ENCODE results near the gene PDZK1IP1. TPM values are rescaled to one million over a fixed set of nuclear protein-coding genes. Genes with fewer than 3 reads are reported as not detected.
"Not testable (repeated sequence)": the region's sequence is repeated elsewhere in the genome, so short reads cannot be mapped to it uniquely, and the experiment has no call there.

PDZK1IP1 gene
- total RNA-seq, 1 donor from 2014 or later: not detected

DNA sequence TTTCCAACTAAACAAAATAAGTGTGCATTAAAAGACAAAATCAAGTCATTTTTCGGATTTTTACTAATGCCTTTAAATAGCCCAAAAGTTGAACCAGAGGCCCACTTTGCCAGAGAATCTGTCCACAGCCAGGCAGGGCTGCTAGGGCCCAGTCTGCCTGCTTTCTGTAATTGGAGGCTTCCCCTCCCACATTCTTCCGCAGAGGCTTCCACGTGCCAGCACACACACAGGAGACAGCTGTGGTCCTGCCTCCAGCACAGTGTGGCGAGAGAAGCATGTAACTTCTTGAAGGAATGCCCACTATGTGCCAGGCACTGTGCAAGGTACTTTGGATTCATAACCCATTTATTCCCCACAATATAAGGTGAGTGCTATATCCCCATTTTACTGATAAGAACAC is 11.3 kb upstream of the PDZK1IP1 start:
- intact Hi-C loops (cut with micrococcal nuclease): no loop called here

DNA sequence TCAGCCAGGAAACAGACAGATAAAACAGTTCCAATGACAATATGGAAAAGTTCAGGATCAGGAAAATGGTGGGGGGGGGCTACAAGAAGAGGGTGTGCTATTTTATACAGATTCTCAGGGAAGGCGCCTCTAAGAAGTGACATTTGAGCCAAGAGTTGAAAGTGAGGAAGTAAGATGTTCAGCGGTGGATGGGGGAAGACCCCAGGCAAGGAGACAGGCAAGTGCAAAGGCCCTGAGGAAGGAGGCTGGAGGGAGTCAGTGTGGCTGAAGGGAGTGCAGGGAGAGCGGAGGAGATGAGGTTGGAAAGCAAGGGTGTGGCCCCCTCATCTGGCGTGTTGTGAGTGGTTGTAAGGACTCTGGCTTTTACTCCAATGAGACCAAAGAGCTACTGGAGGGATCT is 8.4 kb upstream of the PDZK1IP1 start:
- intact Hi-C loops (cut with micrococcal nuclease): no loop called here

DNA sequence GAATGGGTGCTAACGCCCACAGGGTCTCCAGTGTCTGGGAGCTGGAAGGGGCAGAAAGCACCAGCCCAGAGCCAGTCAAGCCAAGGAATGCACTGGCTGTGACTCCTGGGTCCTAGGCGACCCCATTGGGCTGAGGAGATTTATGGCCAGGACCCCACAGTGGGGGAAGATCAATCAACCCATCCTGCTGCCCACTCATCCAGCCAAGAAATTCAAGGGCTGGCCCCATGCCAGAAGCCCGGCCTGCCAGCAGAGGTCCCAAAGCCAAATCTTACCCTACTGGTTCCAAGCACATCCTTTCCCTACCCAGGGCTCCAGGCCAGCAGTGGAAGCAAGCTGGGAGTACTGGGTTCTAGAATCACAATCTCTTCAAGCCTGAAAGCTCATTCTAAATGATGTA is 6.8 kb upstream of the PDZK1IP1 start:
- intact Hi-C loops (cut with micrococcal nuclease): no loop called here

DNA sequence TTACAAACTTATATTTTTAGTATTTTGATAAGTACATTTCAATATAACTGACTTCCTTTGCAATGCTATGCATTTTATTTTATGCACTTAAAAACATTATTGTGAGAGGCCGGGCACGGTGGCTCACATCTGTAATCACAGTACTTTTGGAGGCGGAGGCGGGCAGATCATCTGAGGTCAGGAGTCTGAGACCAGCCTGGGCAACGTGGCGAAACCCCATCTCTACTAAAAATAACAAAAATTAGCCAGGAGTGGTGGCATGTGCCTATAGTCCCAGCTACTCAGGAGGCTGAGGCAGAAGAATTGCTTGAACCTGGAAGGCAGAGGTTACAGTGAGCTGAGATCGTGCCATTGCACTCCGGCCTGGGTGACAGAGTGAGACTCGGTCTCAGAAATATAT is 6.1 kb upstream of the PDZK1IP1 start:
- intact Hi-C loops (cut with micrococcal nuclease): not testable (repeated sequence)

DNA sequence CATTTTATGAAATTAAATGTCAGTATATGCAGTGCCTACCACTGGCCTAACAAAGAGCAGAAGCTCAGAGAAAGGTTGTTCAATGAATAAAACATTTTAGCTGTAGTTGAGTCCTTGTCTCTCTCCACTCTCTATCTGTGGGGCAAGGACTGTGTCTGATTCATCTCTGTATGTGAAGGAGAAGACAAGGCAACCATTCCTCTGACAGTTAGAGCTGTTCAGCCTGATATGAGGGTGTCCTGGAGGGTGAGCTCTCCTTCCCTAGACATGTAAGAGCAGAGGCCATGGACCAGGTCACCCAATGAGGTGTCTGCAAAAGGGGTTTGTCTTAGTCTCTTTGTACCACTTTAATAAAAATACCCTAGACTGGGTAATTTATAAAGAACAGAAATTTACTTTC is 4.5 kb upstream of the PDZK1IP1 start:
- intact Hi-C loops (cut with micrococcal nuclease): loop anchor here (5.0 kb wide), 2 partner anchors 33 to 238 kb away; no protein-coding TSS in a partner anchor

DNA sequence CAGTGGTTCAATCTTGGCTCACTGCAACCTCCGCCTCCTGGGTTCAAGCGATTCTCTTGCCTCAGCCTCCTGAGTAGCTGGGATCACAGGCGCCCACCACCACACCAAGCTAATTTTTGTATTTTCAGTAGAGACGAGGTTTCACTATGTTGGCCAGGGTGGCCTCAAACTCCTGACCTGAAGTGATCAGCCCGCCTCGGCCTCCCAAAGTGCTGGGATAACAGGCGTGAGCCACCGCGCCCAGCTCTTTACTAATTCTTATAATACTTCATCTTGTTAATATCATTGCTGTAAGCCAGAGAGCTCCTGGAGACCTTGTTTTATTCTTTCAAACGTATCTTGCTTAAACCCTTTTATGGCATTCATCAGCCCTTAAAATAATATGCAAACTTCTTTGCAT is 3.7 kb upstream of the PDZK1IP1 start:
- intact Hi-C loops (cut with micrococcal nuclease): loop anchor here (1.0 to 5.0 kb wide), 3 partner anchors 34 to 239 kb away; no protein-coding TSS in a partner anchor

DNA sequence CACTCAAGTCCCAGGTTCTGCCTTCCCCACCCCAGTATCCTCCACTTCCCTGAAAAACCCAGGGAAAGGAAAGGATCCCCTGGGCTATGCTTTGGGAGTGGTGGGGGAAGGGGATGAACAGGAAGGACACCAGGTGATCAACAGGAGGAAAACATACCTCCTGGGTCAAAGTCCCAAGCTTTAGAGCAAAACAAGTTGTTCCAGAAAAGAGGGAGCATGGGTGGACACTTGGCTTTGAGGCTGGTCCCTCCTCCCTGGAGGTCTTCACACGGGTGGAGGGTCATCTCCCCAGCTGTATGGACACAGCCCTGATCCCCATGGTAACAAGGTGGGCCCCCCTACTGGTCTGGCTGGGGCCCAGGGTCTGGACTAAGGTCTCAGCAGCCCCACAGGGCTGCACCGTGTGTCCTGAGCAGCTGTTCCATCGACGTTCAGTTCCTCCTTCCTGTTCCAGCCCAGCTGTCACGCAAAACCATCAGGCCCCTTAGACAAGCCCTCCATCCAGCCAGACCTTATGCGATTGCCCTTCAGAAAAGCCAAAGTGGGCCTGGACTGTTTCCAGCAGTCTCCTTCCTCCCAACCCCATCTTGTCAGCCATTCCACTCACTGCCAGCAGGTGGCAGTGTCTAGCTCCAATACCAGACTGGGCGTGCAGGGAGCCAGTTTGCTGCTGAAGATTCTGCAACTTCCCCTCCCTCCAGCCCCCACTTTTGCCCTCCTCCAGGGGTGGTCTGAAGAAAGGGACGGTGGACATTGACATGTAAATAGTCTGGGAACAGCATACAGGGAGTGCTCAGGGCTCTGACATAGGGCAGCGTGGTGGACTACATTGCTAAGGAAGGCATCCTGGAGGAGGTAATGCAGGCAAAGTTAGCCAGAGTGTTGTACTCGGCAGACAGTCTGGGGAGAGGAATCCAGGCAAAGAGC is 2.9 kb upstream of the PDZK1IP1 start:
- intact Hi-C loops (cut with micrococcal nuclease): loop anchor here (1.0 to 5.0 kb wide), 3 partner anchors 35 to 240 kb away; no protein-coding TSS in a partner anchor

DNA sequence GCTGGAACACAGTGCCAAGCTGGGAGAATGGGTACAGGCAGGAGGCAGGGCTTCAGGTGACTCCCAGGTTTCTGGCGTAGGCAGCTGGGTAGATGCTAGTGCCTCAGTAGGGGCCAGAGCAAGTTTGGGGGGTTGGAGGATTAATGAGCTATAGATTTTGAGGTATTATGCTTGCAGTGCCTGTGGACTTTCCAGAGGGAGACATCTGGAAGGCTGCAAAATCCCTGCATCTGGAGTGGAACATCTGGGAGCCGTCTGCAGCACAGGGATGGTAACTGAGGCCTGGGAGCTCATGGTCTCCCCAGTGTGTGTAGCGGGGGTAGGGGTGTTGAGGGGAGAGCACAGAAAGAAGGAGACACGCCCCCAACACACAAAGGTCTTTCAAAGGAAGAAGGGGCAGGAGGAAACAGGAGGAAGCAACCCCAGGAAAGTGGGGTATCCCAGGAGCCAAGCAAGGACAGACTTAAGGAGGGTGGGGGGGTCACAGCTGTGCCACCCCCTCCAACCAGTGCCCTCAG is 2.2 kb upstream of the PDZK1IP1 start:
- intact Hi-C loops (cut with micrococcal nuclease): loop anchor here (5.0 kb wide), 2 partner anchors 35 to 240 kb away; no protein-coding TSS in a partner anchor

DNA sequence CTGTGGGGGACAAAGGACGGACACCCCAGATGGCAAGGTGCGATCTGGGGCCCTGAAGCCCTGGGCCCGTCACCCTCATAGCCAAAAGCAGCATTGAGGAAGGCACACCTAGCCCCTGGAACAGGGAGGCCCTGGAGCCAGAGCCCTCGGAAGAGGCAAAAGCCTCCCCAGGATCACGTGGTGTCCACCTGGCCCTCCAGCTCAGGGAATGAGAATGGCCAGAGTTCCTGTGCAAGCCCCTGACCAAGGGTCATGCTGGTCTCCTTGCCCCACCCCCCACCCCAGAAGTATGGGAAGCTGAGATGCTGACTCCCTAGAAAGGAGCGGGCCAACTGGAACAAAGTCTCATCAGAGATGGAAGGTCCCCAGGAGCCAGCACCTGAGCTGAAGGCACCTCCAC is 1.0 kb upstream of the PDZK1IP1 start:
- intact Hi-C loops (cut with micrococcal nuclease): loop anchor here (5.0 kb wide), 2 partner anchors 36 to 241 kb away; no protein-coding TSS in a partner anchor

DNA sequence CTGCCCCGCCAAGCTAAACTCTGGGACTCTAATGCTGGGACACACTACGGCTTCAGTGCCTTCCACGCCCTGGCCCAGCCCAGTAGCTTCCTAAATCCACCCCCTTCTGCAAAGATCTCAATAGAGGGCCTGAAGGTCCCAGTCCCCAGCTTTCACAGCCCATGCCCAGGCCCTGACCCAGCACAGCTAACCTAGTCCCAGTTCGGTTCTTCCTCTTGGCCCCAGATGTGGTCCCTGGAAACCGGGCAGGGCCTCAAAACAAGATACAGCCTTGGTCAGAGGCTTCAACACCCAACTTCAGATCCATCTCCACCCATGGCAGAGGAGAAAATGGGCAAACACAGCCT is 646 bp upstream of the PDZK1IP1 start:
- intact Hi-C loops (cut with micrococcal nuclease): loop anchor here (5.0 kb wide), 2 partner anchors 37 to 242 kb away; no protein-coding TSS in a partner anchor

DNA sequence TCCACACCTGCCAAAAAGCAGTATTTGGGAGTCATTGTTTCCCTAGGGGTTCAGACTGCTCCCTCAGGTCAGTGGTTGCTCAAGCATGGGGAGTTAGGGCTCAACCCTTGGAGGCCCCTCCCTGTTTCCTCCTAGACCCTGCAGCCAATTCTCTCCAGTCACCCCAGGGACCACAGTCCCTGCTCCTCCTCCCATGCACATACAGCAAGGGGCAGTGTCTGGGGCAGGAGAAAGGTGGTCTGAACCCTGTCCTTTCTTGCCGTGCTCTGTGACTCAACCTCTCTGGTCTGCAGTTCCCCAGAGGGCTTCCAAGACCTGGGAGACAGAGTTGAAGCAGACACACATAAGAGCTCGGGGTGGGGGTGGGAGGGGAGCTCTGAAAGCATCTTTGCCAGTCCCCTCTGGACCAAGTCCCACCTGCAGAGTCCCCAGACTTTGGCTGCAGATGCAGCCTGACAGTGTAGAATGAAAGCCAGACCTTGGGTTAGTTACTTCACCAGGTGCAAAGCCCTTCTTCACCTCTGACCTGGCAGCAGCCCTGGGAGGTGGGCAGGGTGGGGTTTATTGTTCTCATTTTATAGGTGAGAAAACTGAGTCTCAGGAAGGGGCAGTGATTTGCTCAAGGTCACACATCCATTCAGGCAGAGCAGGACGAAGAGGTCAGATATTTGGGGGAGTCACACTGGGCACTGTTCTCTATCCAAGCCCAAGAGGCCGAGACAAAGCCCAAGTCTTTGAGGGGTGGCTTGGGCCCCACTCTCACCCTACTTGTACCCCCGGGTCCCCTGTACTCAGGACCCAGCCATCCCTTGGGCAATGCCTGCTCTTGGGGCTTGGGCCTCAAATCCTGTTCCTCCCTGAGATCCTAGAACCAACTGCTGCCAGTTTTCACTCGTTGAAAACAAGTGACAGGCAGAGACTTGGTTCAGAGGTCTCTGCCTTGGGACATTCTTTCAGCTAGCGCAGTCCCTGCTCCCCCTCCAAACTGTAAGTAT is 748 bp downstream of the PDZK1IP1 start:
- intact Hi-C loops (cut with micrococcal nuclease): no loop called here

DNA sequence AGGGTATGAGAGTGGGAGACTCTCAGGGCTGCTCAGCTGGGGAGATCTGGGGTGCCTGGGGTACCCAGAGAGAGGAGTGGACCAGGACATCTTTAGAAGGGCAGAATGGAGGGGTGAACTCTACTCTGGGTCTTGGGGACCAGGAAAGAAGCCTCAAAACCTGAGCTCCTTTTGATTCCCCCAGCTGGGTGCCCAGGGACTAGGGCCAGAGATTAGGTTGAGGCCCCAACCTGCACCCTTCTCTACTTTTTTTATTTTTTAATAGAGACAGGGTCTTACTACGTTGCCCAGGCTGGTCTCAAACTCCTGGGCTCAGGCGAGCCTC is 1.9 kb downstream of the PDZK1IP1 start:
- intact Hi-C loops (cut with micrococcal nuclease): no loop called here

DNA sequence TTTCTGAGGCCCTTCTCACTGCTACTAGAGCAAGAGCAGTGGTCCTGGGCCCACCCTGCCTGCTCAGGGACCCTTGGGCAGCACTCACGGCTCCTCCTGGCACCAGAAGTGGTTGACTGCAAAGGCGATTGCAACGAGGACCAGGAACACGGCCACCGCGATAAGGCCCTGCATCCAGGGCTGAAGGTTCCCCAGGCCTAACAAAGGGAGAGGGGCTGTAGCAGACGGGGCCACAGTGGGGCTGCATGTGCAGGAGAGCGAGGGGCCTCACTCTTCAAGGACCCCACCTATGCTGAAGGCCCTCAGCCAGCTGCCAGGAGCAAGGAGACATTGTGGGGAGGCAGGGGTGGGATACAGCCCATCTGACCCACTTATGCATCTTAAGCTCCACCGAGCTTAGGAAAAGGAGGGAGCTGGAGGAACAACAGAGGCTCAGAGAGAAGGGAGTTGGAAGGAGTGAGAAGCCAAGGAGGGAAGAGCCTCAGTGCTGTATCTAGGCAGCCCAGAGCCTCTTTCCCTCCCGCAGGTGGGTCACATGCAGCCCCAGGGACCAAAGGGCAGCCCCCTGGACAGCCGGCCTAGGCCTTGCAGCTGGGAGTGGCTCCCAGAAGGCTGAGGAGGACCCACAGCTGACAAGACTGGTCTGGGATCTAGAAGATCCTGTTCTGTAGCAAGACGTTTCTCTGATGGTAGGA is 2.5 kb downstream of the PDZK1IP1 start:
- intact Hi-C loops (cut with micrococcal nuclease): no loop called here

DNA sequence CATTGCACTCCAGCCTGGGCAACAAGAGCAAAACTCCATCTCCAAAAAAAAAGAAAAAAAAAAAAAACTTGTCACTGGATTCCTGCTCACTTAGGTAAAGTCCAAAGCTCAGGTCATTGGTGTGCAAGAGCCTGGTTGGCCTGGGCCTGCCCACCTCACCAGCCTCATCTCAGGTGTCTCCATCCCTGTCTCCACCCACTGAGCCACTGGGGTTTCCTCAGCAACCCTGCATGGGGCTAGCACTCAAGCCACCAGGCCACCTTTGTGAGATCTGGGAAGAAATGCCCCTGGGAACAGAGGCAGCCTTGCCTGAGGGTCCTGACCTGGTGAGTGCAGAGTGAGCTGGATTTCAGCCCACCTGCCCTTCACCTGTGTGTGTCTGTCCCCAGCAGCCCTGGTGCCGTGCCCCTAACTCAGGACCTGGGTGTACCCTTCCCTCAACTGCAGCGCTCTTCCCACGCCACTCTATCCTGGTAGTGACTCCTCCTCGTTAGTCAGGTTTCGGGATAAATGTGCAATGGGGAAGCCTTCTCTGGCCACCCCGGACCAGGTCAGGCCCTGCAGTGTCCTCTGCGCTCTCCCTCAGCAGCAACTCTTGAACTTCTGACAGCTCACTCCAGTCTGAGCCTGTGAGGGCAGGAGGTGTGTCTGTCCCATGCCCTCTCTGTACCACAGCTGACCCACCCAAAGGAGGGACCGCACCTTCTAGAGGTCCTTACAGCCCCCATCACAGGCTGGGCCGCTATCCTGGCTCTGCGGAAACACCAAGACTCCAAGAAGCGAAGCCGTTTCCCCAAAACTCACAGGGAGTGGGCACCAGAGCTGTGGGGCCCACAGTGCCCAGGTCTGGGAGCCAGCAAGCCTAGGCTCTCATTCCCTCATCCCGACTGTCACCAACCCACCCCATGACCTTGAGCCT is 3.3 kb downstream of the PDZK1IP1 start:
- intact Hi-C loops (cut with micrococcal nuclease): no loop called here

DNA sequence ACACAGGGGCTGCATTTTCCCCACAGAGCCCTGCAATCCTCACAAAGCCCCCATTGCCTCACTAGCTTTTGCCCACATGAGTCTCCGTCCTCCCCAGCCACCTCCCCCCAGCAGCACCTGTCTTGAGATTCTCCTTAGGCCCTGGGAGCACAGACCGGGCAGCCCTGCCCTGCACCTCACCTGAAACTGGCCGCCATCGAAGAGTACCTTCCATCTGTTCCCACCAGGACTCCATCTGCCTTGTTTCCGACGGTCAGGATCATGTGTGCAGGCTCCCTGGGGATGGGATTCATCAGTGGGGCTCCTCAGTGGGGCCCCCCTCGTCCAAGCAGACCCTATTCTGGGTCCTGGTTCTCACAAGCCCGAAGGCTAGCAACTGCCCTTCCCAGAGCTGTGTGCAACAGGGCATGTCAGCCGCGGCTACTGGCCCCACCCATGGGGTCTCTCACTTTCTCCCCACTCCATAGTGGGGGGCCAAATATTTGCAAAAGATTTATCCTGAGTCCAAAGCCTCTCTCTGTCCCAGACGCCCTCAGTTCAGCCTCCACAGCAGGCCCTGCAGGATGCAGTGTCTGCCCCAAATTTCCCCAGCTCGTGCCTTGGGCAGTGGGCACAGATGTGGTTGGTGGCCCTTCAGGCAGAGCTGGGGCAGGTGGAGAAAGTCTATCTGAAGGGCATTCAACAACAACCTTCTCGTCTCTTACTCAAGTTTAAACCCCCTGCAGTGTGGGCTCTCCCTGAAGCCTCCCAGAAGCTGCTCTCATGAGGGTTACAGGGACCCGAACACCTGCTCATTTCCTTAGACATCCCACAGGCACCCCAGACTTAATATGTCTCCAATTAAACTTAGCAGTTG is 4.8 kb downstream of the PDZK1IP1 start:
- intact Hi-C loops (cut with micrococcal nuclease): no loop called here

DNA sequence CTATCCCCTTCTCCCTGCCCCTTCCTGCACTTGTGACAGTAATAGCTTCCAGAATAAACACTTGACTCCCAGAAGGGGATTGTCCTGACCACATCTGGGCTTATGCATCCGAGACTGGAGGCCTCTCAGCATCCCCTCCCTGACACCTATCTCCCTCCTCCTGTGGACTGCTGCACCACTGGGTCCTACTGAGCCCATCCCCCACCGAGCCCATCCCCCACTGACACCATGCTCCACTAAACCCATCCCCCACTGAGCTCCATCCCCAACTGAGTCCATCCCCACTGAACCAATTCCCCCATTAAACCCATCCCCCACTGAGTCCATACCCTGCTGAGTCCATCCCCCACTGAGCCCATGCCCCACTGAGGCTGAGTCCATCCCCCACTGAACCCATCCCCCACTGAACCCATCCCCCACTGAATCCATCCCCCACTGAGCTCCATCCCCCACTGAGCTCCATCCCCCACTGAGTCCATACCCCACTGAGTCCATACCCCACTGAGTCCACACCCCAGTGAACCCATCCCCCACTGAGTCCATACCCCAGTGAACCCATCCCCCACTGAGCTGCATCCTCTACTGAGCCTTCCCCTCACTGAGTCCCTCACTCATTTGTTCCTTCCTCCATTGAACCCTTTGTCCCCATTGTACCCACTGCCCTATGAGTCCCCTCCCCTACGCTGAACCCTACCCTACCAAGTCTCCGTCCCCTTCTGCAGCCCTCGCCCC is 5.6 kb downstream of the PDZK1IP1 start:
- intact Hi-C loops (cut with micrococcal nuclease): no loop called here

DNA sequence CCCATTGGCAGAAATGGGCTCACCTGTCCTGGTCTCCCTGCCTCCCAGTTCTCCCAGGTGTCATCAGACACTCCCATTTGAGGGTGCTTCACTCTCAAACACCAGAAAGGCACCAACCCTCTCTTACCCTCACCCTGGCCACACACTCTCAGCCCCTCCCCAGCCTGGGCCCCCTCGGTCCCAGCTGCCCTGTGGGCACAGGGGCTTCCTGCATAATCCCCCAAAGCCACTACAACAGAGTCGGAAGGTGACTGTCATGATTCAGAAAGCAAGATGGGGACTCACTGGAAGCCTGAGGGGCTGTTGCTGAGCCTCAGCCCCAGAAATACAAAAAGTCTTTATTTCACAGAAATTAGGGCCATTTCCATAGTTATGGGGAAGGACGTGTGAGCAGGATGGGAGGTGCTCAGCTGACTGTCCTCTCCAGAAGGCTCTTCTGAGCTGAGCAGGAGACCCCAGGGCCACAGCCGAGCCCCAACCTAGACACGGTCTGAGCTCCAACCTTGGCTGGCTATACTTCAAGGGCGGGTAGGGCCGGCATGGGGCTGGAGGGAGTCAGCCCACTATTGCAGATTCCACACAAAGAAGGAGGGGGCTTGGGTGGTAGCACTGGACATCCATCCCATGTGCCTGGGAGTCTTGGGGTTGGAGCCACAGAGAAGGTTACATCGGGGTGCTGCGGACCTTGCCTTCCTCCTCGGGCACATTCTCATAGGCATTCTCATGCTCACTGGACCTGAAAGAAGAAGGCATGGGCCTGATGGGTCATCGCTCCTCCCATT is 6.3 kb downstream of the PDZK1IP1 start:
- intact Hi-C loops (cut with micrococcal nuclease): no loop called here
